Aorta (tissue), 5 donors: ENCODE measurements around the gene PAX5. TPM values are rescaled to one million over a fixed set of nuclear protein-coding genes. Genes with fewer than 3 reads are reported as not detected.

Source experiments
- ATAC-seq: fragments of 200-7000 bp; cut with Tn5 transposase; one replicate; pipeline ENCODE4 v1.9.1; 2022; ENCODE audit warnings: moderate library complexity; ENCODE audit not compliant: low FRiP score
- DNase-seq, 2 donors: peaks; one replicate each; pipeline ENCODE4 v3.0.0-alpha.2; 2020
- H3K27ac ChIP-seq, 2 donors: one replicate each; pipeline ENCODE4 v1.5.1; 2013; ENCODE audit warnings: low read length in 2 of 2, mild to moderate bottlenecking in 2 of 2, moderate library complexity in 2 of 2, control low read depth in 1 of 2, inconsistent platforms in 1 of 2, low read depth in 1 of 2
- H3K27me3 ChIP-seq, 2 donors: one replicate each; pipeline ENCODE4 v1.6.1; 2013; ENCODE audit warnings: control low read depth in 1 of 2, low read length in 1 of 2, mild to moderate bottlenecking in 1 of 2, moderate library complexity in 1 of 2; ENCODE audit not compliant: insufficient read depth in 2 of 2, control insufficient read depth in 1 of 2
- H3K36me3 ChIP-seq, 2 donors: one replicate each; pipeline ENCODE4 v1.6.1; 2013; ENCODE audit warnings: control low read depth in 1 of 2, low read length in 1 of 2, mild to moderate bottlenecking in 1 of 2; ENCODE audit not compliant: insufficient read depth in 2 of 2, control insufficient read depth in 1 of 2
- H3K4me1 ChIP-seq, 2 donors: one replicate each; pipeline ENCODE4 v1.6.1; 2013; ENCODE audit warnings: low read length in 2 of 2, control low read depth in 1 of 2, mild to moderate bottlenecking in 1 of 2, moderate library complexity in 1 of 2; ENCODE audit not compliant: insufficient read depth in 2 of 2, control insufficient read depth in 1 of 2
- H3K4me3 ChIP-seq, 2 donors: one replicate each; pipeline ENCODE4 v1.5.1; 2013; ENCODE audit warnings: low read length in 2 of 2, control low read depth in 1 of 2, mild to moderate bottlenecking in 1 of 2
- H3K9me3 ChIP-seq: one replicate; pipeline ENCODE4 v1.6.1; 2013; ENCODE audit warnings: mild to moderate bottlenecking, low read length; ENCODE audit not compliant: control insufficient read depth
- WGBS, 2 donors: extraction: QIAGEN DNeasy Blood & Tissue Kit; methylation state at CpG; one replicate each; pipeline ENCODE4 v1.1.7; 2013; 5-methylcytosine and 5-hydroxymethylcytosine counted together
- intact Hi-C, 2 donors: fragments of 100-400 bp; cut with DNase I; formaldehyde crosslinking; loops; one replicate each; pipeline versions ENCODE4 v1.14.2 to v1.15.0; 2022
- polyA plus RNA-seq, 2 donors: library from polyadenylated mRNA; stranded (reverse); fragments of 200-250 nt; gene quantifications; one replicate each; pipeline ENCODE4 v1.2.3, GENCODE V29; 2013
- total RNA-seq, 2 donors: library from RNA; stranded (reverse); fragmentation: NEBNext Ultra II Directional; extraction: Animal tissue kit (Norgen Biotek cat#: 25700); gene quantifications; one replicate each; pipeline ENCODE4 v1.2.1, GENCODE V29; 2021
- donor health status: healthy with polysubstance abuse.
- donor health status: Bipolar disorder and iron deficiency.
- donor health status: DM: no; HTN: no; CAD: no.
- donor health status: DM: no; HTN: no; CAD: no.
- donor health status: DM: yes; HTN: yes; CAD: no.

Gene PAX5
- total and polyA plus RNA-seq, 4 donors = under 0.01 to 0.81 (median 0.40) TPM

- Histone ChIP-seq H3K4me1 (peaks cover 0 to 2% of the 10 kb centered on the region in 2 donors), H3K27ac (no peak overlapping the region), H3K36me3 (no peaks in the 10 kb centered on the region), H3K27me3 (peaks cover 0 to 2% of the 10 kb centered on the region in 2 donors), H3K4me3 (no peak overlapping the region), H3K9me3 (no peaks in the 10 kb centered on the region)
- DNase-seq (no peak), ATAC-seq (no peak)
- WGBS, 2 donors = 8 to 10% methylated on average over 27 of the region's 27 CpGs
- intact Hi-C loops = no loop called here
These were observed 1.0 kb upstream of the PAX5 start for GRCh38 chr9:37034938-37035647.

- H3K27ac ChIP-seq = no peak overlapping the region
- peaks cover 0 to 2% of the 10 kb centered on the region in 2 donors for H3K27me3 ChIP-seq
- WGBS, 2 donors = 2 to 3% methylated on average over 56 of the region's 56 CpGs
- intact Hi-C loops = no loop called here
- H3K9me3 ChIP-seq = no peaks in the 10 kb centered on the region
- no peaks in the 10 kb centered on the region for H3K36me3 ChIP-seq
- no peak for ATAC-seq
- H3K4me3 ChIP-seq = no peak overlapping the region
- H3K4me1 ChIP-seq = peaks cover 0 to 2% of the 10 kb centered on the region in 2 donors
- DNase-seq = peak in 1 of 2 donors; percentile 77
These were observed 353 bp upstream of the PAX5 start for GRCh38 chr9:37034305-37034937.

GRCh38 chr9:37033141-37033540 is 927 bp downstream of the PAX5 start:
- WGBS, 2 donors = 48 to 53% methylated on average over 6 of the region's 6 CpGs
- no peak overlapping the region for H3K27ac ChIP-seq
- no peaks in the 10 kb centered on the region for H3K9me3 ChIP-seq
- peaks cover 0 to 2% of the 10 kb centered on the region in 2 donors for H3K27me3 ChIP-seq
- H3K4me1 ChIP-seq = peaks cover 0 to 2% of the 10 kb centered on the region in 2 donors
- H3K36me3 ChIP-seq = no peaks in the 10 kb centered on the region
- no peak overlapping the region for H3K4me3 ChIP-seq
- no peak for DNase-seq
- intact Hi-C loops = no loop called here
- ATAC-seq = no peak

- H3K27me3 ChIP-seq = peaks cover 0 to 2% of the 10 kb centered on the region in 2 donors
- WGBS, 2 donors = 51 to 58% methylated on average over 3 of the region's 3 CpGs
- no peaks in the 10 kb centered on the region for H3K4me1 ChIP-seq
- intact Hi-C loops = no loop called here
- no peak for DNase-seq
- H3K36me3 ChIP-seq = no peaks in the 10 kb centered on the region
- ATAC-seq = no peak
- H3K9me3 ChIP-seq = no peaks in the 10 kb centered on the region
- no peak overlapping the region for H3K27ac ChIP-seq
- H3K4me3 ChIP-seq = no peak overlapping the region
These were observed 1.4 kb downstream of the PAX5 start for GRCh38 chr9:37032713-37033112.

GRCh38 chr9:37031902-37032301 is 2.2 kb downstream of the PAX5 start:
- intact Hi-C loops = loop anchor here in 1 of 2 donors (1.0 kb wide), 1 partner anchor 10 kb away; no protein-coding TSS in a partner anchor

GRCh38 chr9:37031081-37031480 is 3.0 kb downstream of the PAX5 start:
- intact Hi-C loops = loop anchor here in 1 of 2 donors (1.0 kb wide), 1 partner anchor 11 kb away; no protein-coding TSS in a partner anchor
- no peak for DNase-seq
- ATAC-seq = no peak
- Histone ChIP-seq H3K4me3 (no peak overlapping the region), H3K27ac (no peak overlapping the region), H3K4me1 (no peaks in the 10 kb centered on the region), H3K9me3 (no peaks in the 10 kb centered on the region), H3K27me3 (peaks cover 0 to 2% of the 10 kb centered on the region in 2 donors), H3K36me3 (no peaks in the 10 kb centered on the region)
- 27 to 30% methylated on average over 4 of the region's 4 CpGs for WGBS, 2 donors

More at GRCh38 chr9:37031902-37032301, 2.2 kb downstream of the PAX5 start:
- ATAC-seq (no peak), DNase-seq (no peak)
- no peaks in the 10 kb centered on the region for H3K36me3 ChIP-seq
- no peaks in the 10 kb centered on the region for H3K9me3 ChIP-seq
- 8 to 16% methylated on average over 6 of the region's 6 CpGs for WGBS, 2 donors
- H3K27ac ChIP-seq = no peak overlapping the region
- H3K27me3 ChIP-seq = peaks cover 0 to 2% of the 10 kb centered on the region in 2 donors
- no peaks in the 10 kb centered on the region for H3K4me1 ChIP-seq
- no peak overlapping the region for H3K4me3 ChIP-seq

GRCh38 chr9:37030611-37030939 is 3.5 kb downstream of the PAX5 start:
- H3K27me3 ChIP-seq = peaks cover 0 to 2% of the 10 kb centered on the region in 2 donors
- no peaks in the 10 kb centered on the region for H3K36me3 ChIP-seq
- intact Hi-C loops = no loop called here
- H3K27ac ChIP-seq = no peak overlapping the region
- ATAC-seq = no peak
- no peak for DNase-seq
- no peaks in the 10 kb centered on the region for H3K4me1 ChIP-seq
- no peak overlapping the region for H3K4me3 ChIP-seq
- no peaks in the 10 kb centered on the region for H3K9me3 ChIP-seq
- 4 to 6% methylated on average over 7 of the region's 7 CpGs for WGBS, 2 donors

GRCh38 chr9:37029776-37030610 is 4.1 kb downstream of the PAX5 start:
- Histone ChIP-seq H3K27ac (no peak overlapping the region), H3K4me1 (no peaks in the 10 kb centered on the region), H3K36me3 (no peaks in the 10 kb centered on the region), H3K9me3 (no peaks in the 10 kb centered on the region), H3K4me3 (no peak overlapping the region), H3K27me3 (peaks cover 0 to 2% of the 10 kb centered on the region in 2 donors)
- WGBS, 2 donors = 4% methylated on average over 53 of the region's 53 CpGs
- intact Hi-C loops = no loop called here
- ATAC-seq (no peak), DNase-seq (no peak)
